Measurements from ENCODE around the gene VSTM2B.

The VSTM2B gene

GRCh38 chr19:29483641-29483920, 42.2 kb upstream of the VSTM2B start:
- Histone ChIP-seq H3K4me2 (ENCODE audit: insufficient read depth, low read length, poor library complexity, severe bottlenecking) (no peak overlapping the region), H2AK5ac (ENCODE audit: low read depth, low read length) (no peak overlapping the region), H3K4me1 (ENCODE audit: control insufficient read depth in 2 of 2, insufficient read depth in 1 of 2, low read depth in 1 of 2, low read length in 2 of 2) (no peaks in the 10 kb centered on the region), H2BK5ac (ENCODE audit: low read length) (no peak overlapping the region), H3K4ac (ENCODE audit: low read length) (no peak overlapping the region), H2BK15ac (ENCODE audit: low read length) (no peak overlapping the region), H2BK12ac (ENCODE audit: low read length) (no peak overlapping the region), H4K91ac (ENCODE audit: low read depth, low read length, poor library complexity) (no peak overlapping the region), H3K9ac (ENCODE audit: low read depth, low read length, poor library complexity) (no peak overlapping the region), H4K8ac (ENCODE audit: low read depth, low read length) (no peak overlapping the region), H3K36me3 (replicated peaks in 1 of 2; ENCODE audit: control insufficient read depth in 2 of 2, insufficient read depth in 2 of 2, low read length in 2 of 2) (no peaks in the 10 kb centered on the region), H3K14ac (ENCODE audit: low read length) (no peak overlapping the region), H3K9me3 (replicated peaks in 1 of 2; ENCODE audit: control insufficient read depth in 2 of 2, insufficient read depth in 1 of 2, low read depth in 1 of 2, low read length in 2 of 2) (peaks cover 0 to 4% of the 10 kb centered on the region in 2 donors), H3K18ac (ENCODE audit: low read length) (no peak overlapping the region), H3K79me1 (ENCODE audit: low read depth, low read length) (no peaks in the 10 kb centered on the region), H3K23ac (ENCODE audit: low read depth, low read length, poor library complexity) (no peak overlapping the region), H2BK120ac (ENCODE audit: low read depth, low read length) (no peak overlapping the region), H3K4me3 (ENCODE audit: low read length in 2 of 2) (no peak overlapping the region), H2AFZ (ENCODE audit: low read length) (no peak overlapping the region), H3K27ac (replicated peaks; ENCODE audit: low read length) (no peak overlapping the region), H3K27me3 (ENCODE audit: control insufficient read depth in 3 of 3, insufficient read depth in 3 of 3, low read depth in 1 of 3, low read length in 3 of 3) (peaks cover 0 to 4% (median 0%) of the 10 kb centered on the region in 3 experiments)
- WGBS, 2 donors (ENCODE audit: extremely low coverage in 2 of 2, insufficient read length in 2 of 2, insufficient replicate concordance in 1 of 2), result no CpG with 5 or more reads among the region's 5 CpGs
- DNase-seq (ENCODE audit: low spot score), result no peak

GRCh38 chr19:29483944-29484581, 41.7 kb upstream of the VSTM2B start:
- H3K36me3 ChIP-seq (replicated peaks in 1 of 2; ENCODE audit: control insufficient read depth in 2 of 2, insufficient read depth in 2 of 2, low read length in 2 of 2), result no peaks in the 10 kb centered on the region
- no peak overlapping the region for H2BK5ac ChIP-seq (ENCODE audit: low read length)
- H2BK12ac ChIP-seq (ENCODE audit: low read length), result peak overlapping the region; percentile 17
- no peak overlapping the region for H3K27ac ChIP-seq (replicated peaks; ENCODE audit: low read length)
- H3K4me2 ChIP-seq (ENCODE audit: insufficient read depth, low read length, poor library complexity, severe bottlenecking), result no peak overlapping the region
- no CpG with 5 or more reads among the region's 6 CpGs for WGBS, 2 donors (ENCODE audit: extremely low coverage in 2 of 2, insufficient read length in 2 of 2, insufficient replicate concordance in 1 of 2)
- no peak overlapping the region for H3K9ac ChIP-seq (ENCODE audit: low read depth, low read length, poor library complexity)
- no peak overlapping the region for H3K4me3 ChIP-seq (ENCODE audit: low read length in 2 of 2)
- H2AFZ ChIP-seq (ENCODE audit: low read length), result no peak overlapping the region
- H3K27me3 ChIP-seq (ENCODE audit: control insufficient read depth in 3 of 3, insufficient read depth in 3 of 3, low read depth in 1 of 3, low read length in 3 of 3), result peaks cover 0 to 4% (median 0%) of the 10 kb centered on the region in 3 experiments
- no peak for DNase-seq (ENCODE audit: low spot score)
- H2AK5ac ChIP-seq (ENCODE audit: low read depth, low read length), result peak overlapping the region; percentile 30
- no peak overlapping the region for H3K23ac ChIP-seq (ENCODE audit: low read depth, low read length, poor library complexity)
- H2BK120ac ChIP-seq (ENCODE audit: low read depth, low read length), result no peak overlapping the region
- H4K8ac ChIP-seq (ENCODE audit: low read depth, low read length), result no peak overlapping the region
- no peak overlapping the region for H4K91ac ChIP-seq (ENCODE audit: low read depth, low read length, poor library complexity)
- no peaks in the 10 kb centered on the region for H3K79me1 ChIP-seq (ENCODE audit: low read depth, low read length)
- H2BK15ac ChIP-seq (ENCODE audit: low read length), result no peak overlapping the region
- peak overlapping the region; percentile 25 for H3K18ac ChIP-seq (ENCODE audit: low read length)
- no peaks in the 10 kb centered on the region for H3K4me1 ChIP-seq (ENCODE audit: control insufficient read depth in 2 of 2, insufficient read depth in 1 of 2, low read depth in 1 of 2, low read length in 2 of 2)
- no peak overlapping the region for H3K4ac ChIP-seq (ENCODE audit: low read length)
- H3K14ac ChIP-seq (ENCODE audit: low read length), result peak overlapping the region; percentile 60
- peaks cover 0 to 4% of the 10 kb centered on the region in 2 donors for H3K9me3 ChIP-seq (replicated peaks in 1 of 2; ENCODE audit: control insufficient read depth in 2 of 2, insufficient read depth in 1 of 2, low read depth in 1 of 2, low read length in 2 of 2)

- no peak overlapping the region for H2BK12ac ChIP-seq (ENCODE audit: low read length)
- no peaks in the 10 kb centered on the region for H3K79me1 ChIP-seq (ENCODE audit: low read depth, low read length)
- no peak overlapping the region for H4K8ac ChIP-seq (ENCODE audit: low read depth, low read length)
- WGBS, 2 donors (ENCODE audit: extremely low coverage in 2 of 2, insufficient read length in 2 of 2, insufficient replicate concordance in 1 of 2), result no CpG with 5 or more reads among the region's 6 CpGs
- H2AK5ac ChIP-seq (ENCODE audit: low read depth, low read length), result no peak overlapping the region
- H2BK15ac ChIP-seq (ENCODE audit: low read length), result no peak overlapping the region
- no peak overlapping the region for H2BK5ac ChIP-seq (ENCODE audit: low read length)
- no peaks in the 10 kb centered on the region for H3K36me3 ChIP-seq (replicated peaks in 1 of 2; ENCODE audit: control insufficient read depth in 2 of 2, insufficient read depth in 2 of 2, low read length in 2 of 2)
- H3K9me3 ChIP-seq (replicated peaks in 1 of 2; ENCODE audit: control insufficient read depth in 2 of 2, insufficient read depth in 1 of 2, low read depth in 1 of 2, low read length in 2 of 2), result peaks cover 0 to 4% of the 10 kb centered on the region in 2 donors
- H3K4ac ChIP-seq (ENCODE audit: low read length), result no peak overlapping the region
- peaks cover 0 to 4% (median 0%) of the 10 kb centered on the region in 3 experiments for H3K27me3 ChIP-seq (ENCODE audit: control insufficient read depth in 3 of 3, insufficient read depth in 3 of 3, low read depth in 1 of 3, low read length in 3 of 3)
- no peak overlapping the region for H4K91ac ChIP-seq (ENCODE audit: low read depth, low read length, poor library complexity)
- peak overlapping the region; percentile 4 for H3K18ac ChIP-seq (ENCODE audit: low read length)
- H3K4me2 ChIP-seq (ENCODE audit: insufficient read depth, low read length, poor library complexity, severe bottlenecking), result no peak overlapping the region
- no peak overlapping the region for H3K27ac ChIP-seq (replicated peaks; ENCODE audit: low read length)
- no peak overlapping the region for H3K14ac ChIP-seq (ENCODE audit: low read length)
- H3K4me3 ChIP-seq (ENCODE audit: low read length in 2 of 2), result no peak overlapping the region
- no peak overlapping the region for H2AFZ ChIP-seq (ENCODE audit: low read length)
- no peaks in the 10 kb centered on the region for H3K4me1 ChIP-seq (ENCODE audit: control insufficient read depth in 2 of 2, insufficient read depth in 1 of 2, low read depth in 1 of 2, low read length in 2 of 2)
- H3K23ac ChIP-seq (ENCODE audit: low read depth, low read length, poor library complexity), result no peak overlapping the region
- H2BK120ac ChIP-seq (ENCODE audit: low read depth, low read length), result no peak overlapping the region
- no peak overlapping the region for H3K9ac ChIP-seq (ENCODE audit: low read depth, low read length, poor library complexity)
- no peak for DNase-seq (ENCODE audit: low spot score)
Measured at GRCh38 chr19:29484876-29485275, 40.9 kb upstream of the VSTM2B start.

GRCh38 chr19:29485293-29485692, 40.5 kb upstream of the VSTM2B start:
- Histone ChIP-seq H2BK120ac (ENCODE audit: low read depth, low read length) (no peak overlapping the region), H3K27ac (replicated peaks; ENCODE audit: low read length) (no peak overlapping the region), H4K8ac (ENCODE audit: low read depth, low read length) (no peak overlapping the region), H2BK12ac (ENCODE audit: low read length) (no peak overlapping the region), H3K9ac (ENCODE audit: low read depth, low read length, poor library complexity) (no peak overlapping the region), H3K4me1 (ENCODE audit: control insufficient read depth in 2 of 2, insufficient read depth in 1 of 2, low read depth in 1 of 2, low read length in 2 of 2) (no peaks in the 10 kb centered on the region), H3K23ac (ENCODE audit: low read depth, low read length, poor library complexity) (no peak overlapping the region), H3K79me1 (ENCODE audit: low read depth, low read length) (no peaks in the 10 kb centered on the region), H2BK5ac (ENCODE audit: low read length) (no peak overlapping the region), H3K4me2 (ENCODE audit: insufficient read depth, low read length, poor library complexity, severe bottlenecking) (no peak overlapping the region), H4K91ac (ENCODE audit: low read depth, low read length, poor library complexity) (no peak overlapping the region), H3K36me3 (replicated peaks in 1 of 2; ENCODE audit: control insufficient read depth in 2 of 2, insufficient read depth in 2 of 2, low read length in 2 of 2) (no peaks in the 10 kb centered on the region), H3K4me3 (ENCODE audit: low read length in 2 of 2) (no peak overlapping the region), H3K18ac (ENCODE audit: low read length) (no peak overlapping the region), H2AFZ (ENCODE audit: low read length) (no peak overlapping the region), H3K27me3 (ENCODE audit: control insufficient read depth in 3 of 3, insufficient read depth in 3 of 3, low read depth in 1 of 3, low read length in 3 of 3) (peaks cover 0 to 4% (median 0%) of the 10 kb centered on the region in 3 experiments), H2AK5ac (ENCODE audit: low read depth, low read length) (no peak overlapping the region), H3K14ac (ENCODE audit: low read length) (no peak overlapping the region), H3K4ac (ENCODE audit: low read length) (no peak overlapping the region), H2BK15ac (ENCODE audit: low read length) (no peak overlapping the region), H3K9me3 (replicated peaks in 1 of 2; ENCODE audit: control insufficient read depth in 2 of 2, insufficient read depth in 1 of 2, low read depth in 1 of 2, low read length in 2 of 2) (peaks cover 0 to 4% of the 10 kb centered on the region in 2 donors)
- no CpG with 5 or more reads among the region's 7 CpGs for WGBS, 2 donors (ENCODE audit: extremely low coverage in 2 of 2, insufficient read length in 2 of 2, insufficient replicate concordance in 1 of 2)
- DNase-seq (ENCODE audit: low spot score), result no peak

Data from neuronal stem cell (in vitro differentiated cells).